Choroid plexus epithelial cell (primary cell): ENCODE data around the gene AGO1.

ENCODE experiments used
- DNase-seq: peaks from one replicate; pipeline ENCODE4 v3.0.0-alpha.2; 2010; ENCODE audit warnings: low read depth
- H3K4me3 ChIP-seq: 2 replicates; pipeline ENCODE4 v1.5.1; 2011; ENCODE audit warnings: low read depth, mild to moderate bottlenecking, control low read depth, low read length, moderate library complexity
- CTCF ChIP-seq: conservative IDR thresholded peaks from 2 replicates; pipeline ENCODE4 v1.5.1; 2011; ENCODE audit warnings: low read depth, mild to moderate bottlenecking, control low read depth, inconsistent platforms, low read length, moderate library complexity

AGO1 gene

DNA sequence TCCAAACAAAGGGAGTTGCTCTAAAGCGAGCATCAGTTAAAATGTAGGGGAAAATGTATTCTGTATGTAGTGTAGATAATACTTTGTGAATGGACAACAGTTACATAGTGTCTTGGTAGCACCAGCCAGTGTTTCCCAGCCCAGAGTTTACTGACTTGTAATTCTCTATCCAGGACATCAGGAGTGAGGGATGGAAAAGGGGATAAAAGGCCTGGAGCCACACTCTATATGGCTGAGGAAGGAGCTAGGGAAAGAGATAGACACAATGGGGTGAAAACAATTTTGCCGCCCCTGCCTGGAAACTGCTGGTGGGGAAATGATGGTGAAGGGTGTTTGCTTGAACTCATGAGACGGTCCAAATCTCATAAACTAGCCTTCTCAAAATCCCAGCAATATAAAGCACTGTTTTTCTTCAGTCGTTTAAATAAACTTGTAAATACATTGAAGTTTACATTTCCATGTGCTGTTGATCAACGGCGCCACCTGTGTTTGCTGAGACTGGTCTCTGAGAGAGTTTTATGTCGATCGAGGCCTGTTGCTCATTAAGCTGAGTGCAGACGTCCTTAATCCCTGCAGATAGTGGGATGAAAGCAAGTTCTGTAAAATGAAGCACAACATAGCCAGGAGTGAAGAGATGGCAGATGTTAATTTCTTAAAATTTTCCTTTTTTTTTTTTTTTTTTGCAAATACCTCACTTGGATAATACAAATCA lies 27.9 kb upstream of the AGO1 start:
- H3K4me3 ChIP-seq = no peak overlapping the region
- DNase-seq = no peak
- TF ChIP-seq CTCF = no peak

DNA sequence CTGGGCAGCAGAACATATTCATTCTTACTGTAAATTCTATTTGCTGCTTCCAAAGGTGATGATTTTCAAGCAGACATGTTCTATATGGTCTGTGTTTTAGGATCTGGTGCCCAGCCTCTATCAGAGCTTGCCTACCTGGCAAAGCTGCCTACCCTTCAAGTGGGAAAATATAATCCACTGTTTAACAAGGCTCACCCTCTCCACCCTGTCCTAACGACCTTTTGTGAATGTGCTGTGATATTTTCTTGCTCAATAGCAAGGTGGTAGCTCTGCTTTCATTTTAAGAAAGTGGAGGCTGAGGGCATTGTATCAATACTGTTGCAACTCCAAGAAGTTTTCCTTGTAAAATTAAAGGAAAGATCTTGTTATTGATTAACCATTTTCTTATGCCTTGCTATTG lies 26.0 kb upstream of the AGO1 start:
- TF ChIP-seq CTCF = no peak
- no peak overlapping the region for H3K4me3 ChIP-seq
- DNase-seq = no peak

DNA sequence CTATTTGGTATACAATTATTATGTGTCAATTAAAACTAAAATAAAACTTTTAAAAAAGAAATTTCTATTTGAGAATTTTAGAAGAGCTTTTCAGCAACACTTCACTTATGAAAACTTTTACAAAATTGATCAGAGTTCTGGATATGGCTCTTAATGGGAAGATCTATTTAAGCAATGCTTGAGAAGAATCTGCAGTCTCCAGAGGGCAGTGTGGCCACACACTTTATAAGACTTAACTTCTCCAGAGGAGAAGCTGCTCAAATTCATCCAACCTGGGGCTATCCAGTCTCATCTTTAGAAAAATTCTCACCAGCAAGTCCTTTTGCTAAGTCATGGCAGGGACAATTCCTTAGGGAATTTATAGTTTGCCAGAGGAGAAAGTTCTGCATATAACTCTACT lies 25.2 kb upstream of the AGO1 start:
- DNase-seq = peak; percentile 74
- peak; percentile 57 for TF ChIP-seq CTCF

GRCh38 chr1:35860696-35861095 lies 22.3 kb upstream of the AGO1 start:
- H3K4me3 ChIP-seq = no peak overlapping the region
- no peak for DNase-seq
- no peak for TF ChIP-seq CTCF

More for the DNA sequence above, 25.2 kb upstream of the AGO1 start:
- no peak overlapping the region for H3K4me3 ChIP-seq

DNA sequence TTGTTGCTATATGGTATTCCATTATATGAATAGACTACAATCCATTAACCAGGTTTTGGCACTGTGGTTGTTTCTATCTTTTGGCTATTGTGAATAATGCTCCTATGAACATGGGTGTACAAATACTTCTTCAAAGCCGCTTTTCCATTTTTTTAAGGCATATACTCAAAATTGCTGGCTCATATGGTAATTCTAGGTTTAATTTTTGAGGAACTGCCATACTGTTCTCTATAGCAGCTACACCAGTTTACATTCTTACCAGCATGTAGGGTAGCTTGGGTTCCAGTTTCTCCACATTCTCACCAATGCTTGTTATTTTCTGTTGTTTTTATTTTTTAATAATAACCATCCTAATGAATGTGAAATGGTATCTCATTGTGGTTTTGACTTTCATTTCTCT lies 19.9 kb upstream of the AGO1 start:
- H3K4me3 ChIP-seq = no peak overlapping the region
- TF ChIP-seq CTCF = no peak
- DNase-seq = no peak

DNA sequence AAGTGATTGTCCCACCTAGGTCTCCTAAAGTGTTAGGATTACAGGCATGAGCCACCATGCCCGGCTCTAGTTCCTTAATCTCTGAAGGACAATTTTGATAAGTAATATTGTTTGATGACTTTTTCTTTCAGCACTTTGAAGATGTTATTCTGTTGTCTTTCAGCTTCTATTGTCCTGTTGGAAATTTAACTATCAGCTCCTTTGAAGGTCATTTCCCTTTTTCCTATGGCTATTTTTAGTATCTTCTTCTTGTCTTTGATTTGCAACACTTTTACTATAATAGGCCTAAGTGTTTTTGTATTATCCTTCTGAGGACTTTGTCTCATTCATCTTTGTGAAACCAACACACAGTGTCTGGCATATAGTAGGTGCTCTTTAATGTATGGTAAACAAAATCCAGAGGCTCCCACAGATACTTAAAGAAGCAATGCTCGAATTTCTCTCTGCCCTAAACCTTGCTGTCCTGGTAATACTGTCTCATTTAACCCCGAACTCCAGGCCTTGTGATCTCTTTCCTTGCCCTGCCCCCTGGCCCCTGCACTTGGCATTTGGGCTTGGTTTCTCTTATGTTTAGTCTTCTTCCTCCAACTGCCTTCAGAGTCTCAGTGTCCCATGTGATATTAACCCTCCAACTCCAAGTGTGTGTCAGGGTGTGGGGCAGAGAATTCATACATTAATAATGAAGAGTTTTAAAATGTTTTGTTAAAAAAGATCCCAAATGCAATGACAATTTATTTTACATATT lies 19.0 kb upstream of the AGO1 start:
- DNase-seq = no peak
- H3K4me3 ChIP-seq = no peak overlapping the region
- no peak for TF ChIP-seq CTCF

- no peak for DNase-seq
- TF ChIP-seq CTCF = no peak
- H3K4me3 ChIP-seq = no peak overlapping the region
Observed at GRCh38 chr1:35864813-35865212, 18.2 kb upstream of the AGO1 start.
